Spleen (tissue), 11 donors: ENCODE results near the gene ARSK. TPM values are rescaled to one million over a fixed set of nuclear protein-coding genes. Genes with fewer than 3 reads are reported as not detected.

ENCODE experiments used
- DNase-seq: peaks from one replicate; pipeline ENCODE4 v3.0.0-alpha.2; 2020
- H3K27ac ChIP-seq, 8 donors: fragments of 200-600 bp; sonication (generic) in 7 of 8; 1 replicate in 4 of 8; 2 replicates in 4 of 8; pipeline versions ENCODE4 v1.5.0 to v1.8.0; 2016 to 2021; ENCODE audit warnings: inconsistent platforms in 4 of 8, mild to moderate bottlenecking in 4 of 8, moderate library complexity in 1 of 8
- H3K27me3 ChIP-seq, 7 donors: fragments of 200-600 bp; sonication (generic) in 6 of 7; replicated peaks in 1 of 7; 1 replicate in 4 of 7; 2 replicates in 3 of 7; pipeline versions ENCODE4 v1.5.0 to v1.8.0; 2016 to 2021; ENCODE audit warnings: inconsistent platforms in 3 of 7, mild to moderate bottlenecking in 1 of 7
- H3K36me3 ChIP-seq, 6 donors: fragments of 200-600 bp; sonication (generic) in 5 of 6; 1 replicate in 4 of 6; 2 replicates in 2 of 6; pipeline versions ENCODE4 v1.5.0 to v1.8.0; 2016 to 2021; ENCODE audit warnings: inconsistent platforms in 2 of 6
- H3K4me1 ChIP-seq, 6 donors: fragments of 200-600 bp; sonication (generic) in 5 of 6; 1 replicate in 3 of 6; 2 replicates in 3 of 6; pipeline versions ENCODE4 v1.5.0 to v1.8.0; 2016 to 2021; ENCODE audit warnings: inconsistent platforms in 3 of 6
- H3K4me3 ChIP-seq, 8 donors: fragments of 200-600 bp; sonication (generic) in 7 of 8; 1 replicate in 4 of 8; 2 replicates in 4 of 8; pipeline versions ENCODE4 v1.5.0 to v1.8.0; 2016 to 2021; ENCODE audit warnings: inconsistent platforms in 4 of 8, mild to moderate bottlenecking in 4 of 8, moderate library complexity in 2 of 8
- H3K9me3 ChIP-seq, 8 donors: fragments of 200-600 bp; sonication (generic) in 7 of 8; 1 replicate in 4 of 8; 2 replicates in 4 of 8; pipeline versions ENCODE4 v1.5.0 to v1.8.0; 2016 to 2021; ENCODE audit warnings: inconsistent platforms in 4 of 8
- CTCF ChIP-seq, 11 experiments: fragments of 200-600 bp in 7 of 11; fragments of 450-650 bp in 4 of 11; sonication (generic) in 4 of 11; IDR thresholded peaks in 8 of 11; conservative IDR thresholded peaks in 3 of 11; 1 replicate in 7 of 11; 2 replicates in 4 of 11; pipeline versions ENCODE4 v1.4.0 to v1.8.0; 2016 to 2021; ENCODE audit warnings: antibody characterized with exemption in 11 of 11, inconsistent platforms in 4 of 11, mild to moderate bottlenecking in 1 of 11
- POLR2A ChIP-seq, 3 donors: fragments of 450-650 bp; IDR thresholded peaks; one replicate each; pipeline ENCODE4 v1.5.1; 2017; ENCODE audit warnings: antibody characterized with exemption in 3 of 3, mild to moderate bottlenecking in 1 of 3
- POLR2AphosphoS5 ChIP-seq, 3 donors: sonication (generic); formaldehyde crosslinking; IDR thresholded peaks; one replicate each; pipeline ENCODE4 v1.5.1; 2017; ENCODE audit warnings: antibody characterized with exemption in 3 of 3
- WGBS, 5 donors: extraction: QIAGEN DNeasy Blood & Tissue Kit in 3 of 5; methylation state at CpG; one replicate each; pipeline versions ENCODE4 v1.1.5 to v1.1.7; 2013 to 2018; 5-methylcytosine and 5-hydroxymethylcytosine counted together
- intact Hi-C: fragments of 100-400 bp; cut with DNase I; formaldehyde crosslinking; loops from one replicate; pipeline ENCODE4 v1.15.0; 2023; ENCODE audit warnings: low total_unique reads
- polyA plus RNA-seq, 3 donors: library from polyadenylated mRNA; stranded (reverse); fragments of 200-250 nt; gene quantifications; one replicate each; pipeline ENCODE4 v1.2.1, GENCODE V29; 2013
- total RNA-seq, 7 donors: library from RNA; depleted of rRNA in 3 of 7; stranded (reverse); fragments of >200 nt in 3 of 7; fragmentation: NEBNext Ultra II Directional in 4 of 7; extraction: Animal tissue kit (Norgen Biotek cat#: 25700) in 4 of 7; gene quantifications; one replicate each; pipeline versions ENCODE4 v1.1.0 to v1.2.1, GENCODE V29; 2016 to 2021
- donor health status: healthy with polysubstance abuse.
- donor health status: DM: no; HTN: no; CAD: no; lungs with moderate emphysema.
- donor health status: DM: no; HTN: no; CAD: no.
- donor health status: Bipolar disorder and iron deficiency.
- donor health status: healthy.
- donor health status: DM: no; HTN: no; CAD: no.
- donor health status: DM: yes; HTN: yes; CAD: no.

Gene ARSK
- total and polyA plus RNA-seq, 10 donors = 1.6 to 7.9 (median 3.2) TPM

DNA sequence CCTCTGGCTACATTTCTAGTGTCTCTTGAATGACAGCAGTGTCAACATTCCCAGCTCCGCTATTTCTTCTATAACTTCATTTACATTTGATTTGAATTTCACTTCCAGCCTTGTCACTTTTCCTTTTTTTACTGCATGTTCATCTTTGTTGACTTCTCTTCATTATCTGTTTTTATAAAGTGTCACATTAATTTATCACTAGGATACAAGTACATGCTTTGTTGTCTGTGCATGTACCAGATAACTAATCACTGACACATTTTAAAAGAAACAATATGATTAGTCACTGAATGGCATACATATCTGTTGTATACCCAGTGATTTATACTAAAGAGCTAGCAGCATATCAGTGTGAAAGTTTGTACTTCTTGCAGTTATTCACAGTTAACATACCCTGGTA is 29.1 kb downstream of the ARSK start:
- intact Hi-C loops = no loop called here
- H3K4me3 ChIP-seq = no peak overlapping the region
- no peak for DNase-seq
- H3K36me3 ChIP-seq = peaks cover 0 to 15% (median 0%) of the 10 kb centered on the region in 6 donors
- no peaks in the 10 kb centered on the region for H3K27me3 ChIP-seq
- no peak overlapping the region for H3K27ac ChIP-seq
- TF ChIP-seq CTCF (IDR thresholded peaks at IDR 0.05 in 8 of 11, conservative IDR thresholded peaks at IDR 0.05 in 3 of 11) (no peak), POLR2A (IDR thresholded peaks at IDR 0.05) (no peak), POLR2AphosphoS5 (IDR thresholded peaks at IDR 0.05) (no peak)
- no peaks in the 10 kb centered on the region for H3K9me3 ChIP-seq
- 96 to 100% (median 98%) methylated on average over 1 of the region's 1 CpG for WGBS, 5 donors
- H3K4me1 ChIP-seq = no peaks in the 10 kb centered on the region

DNA sequence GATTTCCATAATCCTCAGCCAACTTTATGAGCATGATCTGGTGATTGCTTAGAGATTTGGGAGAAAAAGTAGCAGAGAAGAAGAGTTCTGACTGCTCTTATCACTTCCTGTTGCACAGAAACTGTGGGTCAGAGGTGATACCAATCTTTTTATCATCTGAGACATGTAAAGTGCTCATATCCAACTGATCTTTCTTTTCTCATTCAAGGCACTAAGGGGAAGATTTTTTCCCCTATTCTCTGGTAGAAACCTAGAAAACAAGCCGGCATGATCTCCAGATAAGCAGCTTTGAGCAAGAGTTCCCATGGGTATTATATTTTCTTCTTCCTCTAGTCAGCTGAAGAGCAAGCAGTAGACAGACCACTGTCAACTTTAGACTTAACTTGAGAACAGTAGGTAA is 36.0 kb downstream of the ARSK start:
- DNase-seq = no peak
- WGBS, 5 donors = 50 to 84% (median 73%) methylated on average over 1 of the region's 1 CpG
- intact Hi-C loops = no loop called here
- Histone ChIP-seq H3K9me3 (no peaks in the 10 kb centered on the region), H3K4me3 (no peak overlapping the region), H3K27me3 (no peaks in the 10 kb centered on the region), H3K36me3 (peaks cover 0 to 13% (median 0%) of the 10 kb centered on the region in 6 donors), H3K27ac (no peak overlapping the region), H3K4me1 (peaks cover 0 to 8% (median 0%) of the 10 kb centered on the region in 6 donors)
- TF ChIP-seq CTCF (IDR thresholded peaks at IDR 0.05 in 8 of 11, conservative IDR thresholded peaks at IDR 0.05 in 3 of 11) (no peak), POLR2A (IDR thresholded peaks at IDR 0.05) (no peak), POLR2AphosphoS5 (IDR thresholded peaks at IDR 0.05) (no peak)

GRCh38 chr5:95591490-95591901 is 36.6 kb downstream of the ARSK start:
- Histone ChIP-seq H3K27me3 (no peaks in the 10 kb centered on the region), H3K36me3 (peaks cover 0 to 13% (median 0%) of the 10 kb centered on the region in 6 donors), H3K4me1 (peaks cover 0 to 8% (median 0%) of the 10 kb centered on the region in 6 donors), H3K27ac (no peak overlapping the region), H3K4me3 (no peak overlapping the region), H3K9me3 (no peaks in the 10 kb centered on the region)
- WGBS, 5 donors = 90 to 96% (median 93%) methylated on average over 5 of the region's 5 CpGs
- TF ChIP-seq CTCF (IDR thresholded peaks at IDR 0.05 in 8 of 11, conservative IDR thresholded peaks at IDR 0.05 in 3 of 11) (no peak), POLR2AphosphoS5 (IDR thresholded peaks at IDR 0.05) (no peak), POLR2A (IDR thresholded peaks at IDR 0.05) (no peak)
- no peak for DNase-seq
- intact Hi-C loops = no loop called here

- H3K27me3 ChIP-seq = no peaks in the 10 kb centered on the region
- no peaks in the 10 kb centered on the region for H3K9me3 ChIP-seq
- H3K36me3 ChIP-seq = peaks cover 0 to 13% (median 0%) of the 10 kb centered on the region in 6 donors
- H3K4me1 ChIP-seq = peaks cover 0 to 5% (median 0%) of the 10 kb centered on the region in 6 donors
- no peak for DNase-seq
- no peak for TF ChIP-seq CTCF (IDR thresholded peaks at IDR 0.05 in 8 of 11, conservative IDR thresholded peaks at IDR 0.05 in 3 of 11)
- TF ChIP-seq POLR2AphosphoS5 (IDR thresholded peaks at IDR 0.05) = no peak
- no peak for TF ChIP-seq POLR2A (IDR thresholded peaks at IDR 0.05)
- intact Hi-C loops = no loop called here
- 93 to 98% (median 96%) methylated on average over 3 of the region's 3 CpGs for WGBS, 5 donors
- H3K4me3 ChIP-seq = no peak overlapping the region
- H3K27ac ChIP-seq = no peak overlapping the region
Observed at GRCh38 chr5:95595289-95595931, 40.5 kb downstream of the ARSK start.
